HUES48 (cell line): ENCODE data around the gene UBE2Q2.

Source experiments
- H3K27ac ChIP-seq: one replicate; pipeline ENCODE4 v1.7.0; 2013; ENCODE audit warnings: low read depth, low read length, inconsistent platforms
- H3K27me3 ChIP-seq: 2 replicates; pipeline ENCODE4 v1.6.1; 2013; ENCODE audit warnings: mild to moderate bottlenecking, low read length; ENCODE audit not compliant: control insufficient read depth, insufficient read depth
- H3K36me3 ChIP-seq: 2 replicates; pipeline ENCODE4 v1.6.1; 2013; ENCODE audit warnings: low read length; ENCODE audit not compliant: control insufficient read depth, insufficient read depth
- H3K4me1 ChIP-seq: 2 replicates; pipeline ENCODE4 v1.6.1; 2013; ENCODE audit warnings: mild to moderate bottlenecking, low read length; ENCODE audit not compliant: control insufficient read depth, insufficient read depth
- H3K4me3 ChIP-seq: 2 replicates; pipeline ENCODE4 v1.5.1; 2013; ENCODE audit warnings: mild to moderate bottlenecking, low read depth, low read length
- H3K9ac ChIP-seq: 2 replicates; pipeline ENCODE4 v1.6.1; 2013; ENCODE audit warnings: mild to moderate bottlenecking, low read depth, low read length, moderate library complexity
- H3K9me3 ChIP-seq: 2 replicates; pipeline ENCODE4 v1.6.1; 2013; ENCODE audit warnings: low read length; ENCODE audit not compliant: control insufficient read depth, insufficient read depth

UBE2Q2 gene

DNA sequence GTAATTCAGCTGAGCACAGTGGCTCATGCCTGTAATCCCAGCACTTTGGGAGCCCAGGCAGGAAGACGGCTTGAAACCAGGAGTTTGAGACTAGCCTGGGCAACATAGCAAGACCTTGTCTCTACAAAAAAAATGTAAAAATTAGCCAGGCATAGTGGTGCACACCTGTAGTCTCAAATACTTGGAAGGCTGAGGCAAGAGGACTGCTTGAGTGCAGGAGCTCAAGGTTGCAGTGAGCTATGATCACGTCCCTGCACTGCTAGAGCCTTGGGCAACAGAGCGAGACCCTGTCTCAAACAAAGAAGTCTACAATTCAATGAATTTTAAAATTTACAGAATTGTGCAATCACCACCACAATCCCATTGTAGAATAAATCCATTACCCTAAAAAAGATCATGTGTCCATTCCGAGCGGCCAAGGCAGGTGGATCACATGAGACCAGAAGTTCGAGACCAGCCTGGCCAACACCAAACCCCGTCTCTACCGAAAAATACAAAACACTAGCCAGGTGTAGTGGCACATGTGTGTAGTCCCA, 105.6 kb downstream of the UBE2Q2 start:
- Histone ChIP-seq H3K9ac (no peak overlapping the region), H3K4me3 (no peak overlapping the region), H3K27ac (no peak overlapping the region), H3K9me3 (no peaks in the 10 kb centered on the region), H3K4me1 (no peaks in the 10 kb centered on the region), H3K27me3 (no peaks in the 10 kb centered on the region), H3K36me3 (no peaks in the 10 kb centered on the region)
